SK-N-SH treated with all-trans-retinoic acid at 6 μM for 48 hours (cell line): ENCODE data around the gene SELENOI.
A peak's percentile ranks its signal among the peaks of the same experiment; 100 is the strongest.

Source experiments
- ATAC-seq: fragments of 200-7000 bp; cut with Tn5 transposase; 3 replicates; pipeline ENCODE4 v1.9.1; 2020; ENCODE audit warnings: mild to moderate bottlenecking, moderate library complexity
- ARNTL ChIP-seq: fragments of 450-650 bp; formaldehyde crosslinking; IDR thresholded peaks from 2 replicates; pipeline ENCODE4 v1.5.0; 2020; ENCODE audit warnings: low read depth, mild to moderate bottlenecking, moderate library complexity, borderline replicate concordance
- BACH2 ChIP-seq: fragments of 250-450 bp; sonication (Bioruptor Pico); IDR thresholded peaks from 2 replicates; pipeline ENCODE4 v1.9.0; 2021; ENCODE audit warnings: mild to moderate bottlenecking, borderline replicate concordance
- ESRRG ChIP-seq: fragments of 250-450 bp; sonication (Bioruptor Pico); IDR thresholded peaks from 2 replicates; pipeline ENCODE4 v1.6.1; 2021; ENCODE audit warnings: mild to moderate bottlenecking
- GLIS3 ChIP-seq: fragments of 250-450 bp; sonication (Bioruptor Pico); IDR thresholded peaks from 2 replicates; pipeline ENCODE4 v1.5.0; 2020; ENCODE audit warnings: mild to moderate bottlenecking, moderate library complexity
- ISL1 ChIP-seq: fragments of 250-450 bp; sonication (Bioruptor Pico); IDR thresholded peaks from 2 replicates; pipeline ENCODE4 v2.1.2; 2022; ENCODE audit warnings: mild to moderate bottlenecking, moderate library complexity
- OSR1 ChIP-seq: fragments of 250-450 bp; sonication (Bioruptor Pico); IDR thresholded peaks from 2 replicates; pipeline ENCODE4 v1.8.0; 2022; ENCODE audit warnings: moderate library complexity, mild to moderate bottlenecking, inconsistent platforms
- PATZ1 ChIP-seq: fragments of 250-450 bp; sonication (Bioruptor Pico); IDR thresholded peaks from 2 replicates; pipeline ENCODE4 v1.8.0; 2020; ENCODE audit warnings: mild to moderate bottlenecking, moderate library complexity, borderline replicate concordance
- RARB ChIP-seq: fragments of 250-450 bp; sonication (Bioruptor Pico); IDR thresholded peaks from 2 replicates; pipeline ENCODE4 v1.8.0; 2021; ENCODE audit warnings: mild to moderate bottlenecking, moderate library complexity
- SNAI2 ChIP-seq: fragments of 250-450 bp; sonication (Bioruptor Pico); IDR thresholded peaks from 2 replicates; pipeline ENCODE4 v1.5.0; 2020; ENCODE audit warnings: mild to moderate bottlenecking, moderate library complexity
- TCF4 ChIP-seq: fragments of 250-450 bp; sonication (Bioruptor Pico); IDR thresholded peaks from 2 replicates; pipeline ENCODE4 v1.8.0; 2021; ENCODE audit warnings: mild to moderate bottlenecking, moderate library complexity, borderline replicate concordance
- TOX ChIP-seq: fragments of 250-450 bp; sonication (Bioruptor Pico); IDR thresholded peaks from 2 replicates; pipeline ENCODE4 v1.8.0; 2021; ENCODE audit warnings: mild to moderate bottlenecking, moderate library complexity, borderline replicate concordance
- ZC3H10 ChIP-seq: fragments of 250-450 bp; sonication (Bioruptor Pico); IDR thresholded peaks from 2 replicates; pipeline ENCODE4 v1.5.1; 2021; ENCODE audit warnings: mild to moderate bottlenecking, moderate library complexity
- ZFP3 ChIP-seq: fragments of 250-450 bp; sonication (Bioruptor Pico); IDR thresholded peaks from 2 replicates; pipeline ENCODE4 v1.5.0; 2020; ENCODE audit warnings: mild to moderate bottlenecking, moderate library complexity
- ZFP30 ChIP-seq: fragments of 450-650 bp; formaldehyde crosslinking; IDR thresholded peaks from 2 replicates; pipeline ENCODE4 v1.5.0; 2022; ENCODE audit warnings: mild to moderate bottlenecking, moderate library complexity
- ZNF565 ChIP-seq: fragments of 450-650 bp; formaldehyde crosslinking; conservative IDR thresholded peaks from 2 replicates; pipeline ENCODE4 v1.5.0; 2020; ENCODE audit warnings: low read depth, mild to moderate bottlenecking, moderate library complexity
- TF ChIP-seq, protein P1 (sequence below): fragments of 250-450 bp; sonication (Bioruptor Pico); IDR thresholded peaks from 2 replicates; pipeline ENCODE4 v1.5.0; 2020; ENCODE audit warnings: mild to moderate bottlenecking, moderate library complexity
- TF ChIP-seq, protein P2 (sequence below): fragments of 250-450 bp; sonication (Bioruptor Pico); IDR thresholded peaks from 2 replicates; pipeline ENCODE4 v1.8.0; 2021; ENCODE audit warnings: low read depth, mild to moderate bottlenecking, moderate library complexity, borderline replicate concordance

Gene SELENOI

GRCh38 chr2:26412091-26412673 is 66.2 kb downstream of the SELENOI start:
- TF ChIP-seq RARB (CRISPR knock-in tag) (no peak), ESRRG (CRISPR knock-in tag) (no peak), ZC3H10 (no peak), ARNTL (CRISPR knock-in tag) (no peak), TCF4 (CRISPR knock-in tag) (no peak)
- TF ChIP-seq, protein P1, sequence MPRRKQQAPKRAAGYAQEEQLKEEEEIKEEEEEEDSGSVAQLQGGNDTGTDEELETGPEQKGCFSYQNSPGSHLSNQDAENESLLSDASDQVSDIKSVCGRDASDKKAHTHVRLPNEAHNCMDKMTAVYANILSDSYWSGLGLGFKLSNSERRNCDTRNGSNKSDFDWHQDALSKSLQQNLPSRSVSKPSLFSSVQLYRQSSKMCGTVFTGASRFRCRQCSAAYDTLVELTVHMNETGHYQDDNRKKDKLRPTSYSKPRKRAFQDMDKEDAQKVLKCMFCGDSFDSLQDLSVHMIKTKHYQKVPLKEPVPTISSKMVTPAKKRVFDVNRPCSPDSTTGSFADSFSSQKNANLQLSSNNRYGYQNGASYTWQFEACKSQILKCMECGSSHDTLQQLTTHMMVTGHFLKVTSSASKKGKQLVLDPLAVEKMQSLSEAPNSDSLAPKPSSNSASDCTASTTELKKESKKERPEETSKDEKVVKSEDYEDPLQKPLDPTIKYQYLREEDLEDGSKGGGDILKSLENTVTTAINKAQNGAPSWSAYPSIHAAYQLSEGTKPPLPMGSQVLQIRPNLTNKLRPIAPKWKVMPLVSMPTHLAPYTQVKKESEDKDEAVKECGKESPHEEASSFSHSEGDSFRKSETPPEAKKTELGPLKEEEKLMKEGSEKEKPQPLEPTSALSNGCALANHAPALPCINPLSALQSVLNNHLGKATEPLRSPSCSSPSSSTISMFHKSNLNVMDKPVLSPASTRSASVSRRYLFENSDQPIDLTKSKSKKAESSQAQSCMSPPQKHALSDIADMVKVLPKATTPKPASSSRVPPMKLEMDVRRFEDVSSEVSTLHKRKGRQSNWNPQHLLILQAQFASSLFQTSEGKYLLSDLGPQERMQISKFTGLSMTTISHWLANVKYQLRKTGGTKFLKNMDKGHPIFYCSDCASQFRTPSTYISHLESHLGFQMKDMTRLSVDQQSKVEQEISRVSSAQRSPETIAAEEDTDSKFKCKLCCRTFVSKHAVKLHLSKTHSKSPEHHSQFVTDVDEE (CRISPR knock-in tag), result no peak
- TF ChIP-seq, protein P2, sequence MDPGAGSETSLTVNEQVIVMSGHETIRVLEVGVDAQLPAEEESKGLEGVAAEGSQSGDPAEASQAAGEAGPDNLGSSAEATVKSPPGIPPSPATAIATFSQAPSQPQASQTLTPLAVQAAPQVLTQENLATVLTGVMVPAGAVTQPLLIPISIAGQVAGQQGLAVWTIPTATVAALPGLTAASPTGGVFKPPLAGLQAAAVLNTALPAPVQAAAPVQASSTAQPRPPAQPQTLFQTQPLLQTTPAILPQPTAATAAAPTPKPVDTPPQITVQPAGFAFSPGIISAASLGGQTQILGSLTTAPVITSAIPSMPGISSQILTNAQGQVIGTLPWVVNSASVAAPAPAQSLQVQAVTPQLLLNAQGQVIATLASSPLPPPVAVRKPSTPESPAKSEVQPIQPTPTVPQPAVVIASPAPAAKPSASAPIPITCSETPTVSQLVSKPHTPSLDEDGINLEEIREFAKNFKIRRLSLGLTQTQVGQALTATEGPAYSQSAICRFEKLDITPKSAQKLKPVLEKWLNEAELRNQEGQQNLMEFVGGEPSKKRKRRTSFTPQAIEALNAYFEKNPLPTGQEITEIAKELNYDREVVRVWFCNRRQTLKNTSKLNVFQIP (CRISPR knock-in tag), result no peak
- no peak for ATAC-seq

DNA sequence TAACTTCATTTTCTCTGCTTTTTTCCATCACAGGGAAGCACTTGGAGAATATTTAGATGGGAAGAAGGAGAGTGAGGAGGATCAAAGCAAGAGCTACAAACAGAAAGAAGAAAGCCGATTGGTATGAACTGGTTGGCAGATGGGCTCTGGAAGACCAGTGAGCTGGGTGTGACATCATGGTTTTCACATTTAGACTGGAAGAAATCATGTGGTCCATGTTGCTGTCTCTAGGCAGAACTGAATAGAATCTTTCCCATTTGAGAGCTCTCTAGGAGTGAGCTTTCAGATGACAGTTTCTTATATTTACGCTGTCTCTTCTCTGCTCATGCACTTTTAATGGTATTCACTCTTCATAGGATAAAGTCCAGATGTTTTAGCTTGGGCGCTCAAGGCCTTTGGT is 68.4 kb downstream of the SELENOI start:
- ATAC-seq, result peak; percentile 20; the same call in 1 of the 3 replicates
- TF ChIP-seq ZFP30 (CRISPR knock-in tag) (no peak), ZC3H10 (no peak), ARNTL (CRISPR knock-in tag) (no peak), TOX (CRISPR knock-in tag) (no peak), SNAI2 (CRISPR knock-in tag) (no peak), ISL1 (CRISPR knock-in tag) (no peak), ZNF565 (CRISPR knock-in tag) (no peak), GLIS3 (CRISPR knock-in tag) (no peak), OSR1 (CRISPR knock-in tag) (no peak), PATZ1 (CRISPR knock-in tag) (no peak), BACH2 (CRISPR knock-in tag) (no peak), ZFP3 (CRISPR knock-in tag) (no peak), TCF4 (CRISPR knock-in tag) (no peak)
- TF ChIP-seq, protein P2 (CRISPR knock-in tag), result no peak

DNA sequence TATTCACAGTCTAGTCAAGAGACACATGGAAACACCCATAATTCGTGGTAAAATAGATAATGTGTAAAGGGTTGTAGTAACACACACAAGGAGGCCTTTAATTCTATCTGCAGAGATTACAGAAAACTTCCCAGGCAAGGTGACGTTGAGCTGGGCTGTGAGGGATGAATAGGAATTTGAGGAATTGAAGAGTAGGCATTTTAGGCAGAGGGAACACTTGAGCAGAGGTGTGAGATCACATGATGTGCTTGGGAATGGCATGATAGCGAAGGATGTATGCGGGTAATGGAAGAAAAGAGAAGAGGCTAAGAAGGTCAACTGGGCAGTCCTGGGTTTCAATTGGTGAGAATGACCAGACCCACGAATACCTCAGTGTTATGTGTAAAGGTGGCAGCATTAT is 76.0 kb downstream of the SELENOI start:
- no peak for TF ChIP-seq ZNF565 (CRISPR knock-in tag)
- TF ChIP-seq PATZ1 (CRISPR knock-in tag), result no peak
- TF ChIP-seq GLIS3 (CRISPR knock-in tag), result no peak
- no peak for ATAC-seq
